Fibroblast of lung (primary cell): Measurements from ENCODE around the gene OTOGL. TPM values are rescaled to one million over a fixed set of nuclear protein-coding genes. Genes with fewer than 3 reads are reported as not detected.

Experiments
- DNase-seq, 2 donors: peaks; one replicate each; pipeline versions ENCODE4 v3.0.0 to v3.0.0-alpha.2; 2010; ENCODE audit warnings: low read depth in 2 of 2
- H2AFZ ChIP-seq: 2 replicates; pipeline ENCODE4 v1.5.1; 2012; ENCODE audit warnings: low read length, control low read depth, inconsistent platforms
- H3K27ac ChIP-seq: 2 replicates; pipeline ENCODE4 v1.5.1; 2011; ENCODE audit warnings: low read length, control low read depth; ENCODE audit not compliant: insufficient read depth
- H3K27me3 ChIP-seq: 2 replicates; pipeline ENCODE4 v1.5.1; 2011; ENCODE audit warnings: mild to moderate bottlenecking, low read length; ENCODE audit not compliant: control insufficient read depth, insufficient read depth
- H3K36me3 ChIP-seq: 2 replicates; pipeline ENCODE4 v1.5.1; 2011; ENCODE audit warnings: low read length; ENCODE audit not compliant: control insufficient read depth, insufficient read depth
- H3K4me1 ChIP-seq: 2 replicates; pipeline ENCODE4 v1.5.1; 2011; ENCODE audit warnings: low read length; ENCODE audit not compliant: control insufficient read depth, insufficient read depth; ENCODE audit errors: extremely low read depth
- H3K4me2 ChIP-seq: 2 replicates; pipeline ENCODE4 v1.5.1; 2011; ENCODE audit warnings: low read length, control low read depth; ENCODE audit not compliant: insufficient read depth; ENCODE audit errors: extremely low read depth
- H3K4me3 ChIP-seq, 4 experiments: fragments of 200-600 bp in 1 of 4; sonication (generic) in 1 of 4; replicated peaks in 1 of 4; 2 replicates each; pipeline ENCODE4 v1.5.1; 2011 to 2016; ENCODE audit warnings: low read length in 4 of 4, low read depth in 3 of 4, mild to moderate bottlenecking in 3 of 4, control low read depth in 2 of 4, inconsistent platforms in 1 of 4, mixed read lengths in 1 of 4; ENCODE audit not compliant: insufficient read depth in 1 of 4; ENCODE audit errors: control extremely low read depth in 1 of 4
- H3K79me2 ChIP-seq: 2 replicates; pipeline ENCODE4 v1.5.1; 2012; ENCODE audit warnings: mild to moderate bottlenecking, low read length, inconsistent platforms; ENCODE audit not compliant: control insufficient read depth, insufficient read depth
- H3K9ac ChIP-seq: 2 replicates; pipeline ENCODE4 v1.5.1; 2011; ENCODE audit warnings: mild to moderate bottlenecking, low read length, control low read depth; ENCODE audit not compliant: insufficient read depth
- H3K9me3 ChIP-seq: 2 replicates; pipeline ENCODE4 v1.5.1; 2012; ENCODE audit warnings: low read depth, low read length; ENCODE audit not compliant: control insufficient read depth, insufficient read depth
- H4K20me1 ChIP-seq: 2 replicates; pipeline ENCODE4 v1.5.1; 2011; ENCODE audit warnings: low read length; ENCODE audit not compliant: control insufficient read depth, insufficient read depth; ENCODE audit errors: extremely low read depth
- EZH2 ChIP-seq: IDR thresholded peaks from 2 replicates; pipeline ENCODE4 v1.5.1; 2012; ENCODE audit warnings: low read length, control low read depth, mild to moderate bottlenecking; ENCODE audit errors: missing control alignments
- polyA plus RNA-seq, 2 donors: library from polyadenylated mRNA; depleted of rRNA in 1 of 2; stranded (reverse) in 1 of 2; unstranded in 1 of 2; fragments of >200 nt; gene quantifications; 2 replicates each; pipeline ENCODE4 v1.2.1, GENCODE V29; 2011 to 2012; ENCODE audit warnings: missing spikeins in 1 of 2
- total RNA-seq: library from RNA; depleted of rRNA; stranded (reverse); fragments of >200 nt; gene quantifications from 2 replicates; pipeline ENCODE4 v1.2.1, GENCODE V29; 2014
- TF ChIP-seq, protein P1 (sequence below), 2 donors: IDR thresholded peaks in 1 of 2; conservative IDR thresholded peaks in 1 of 2; 1 replicate in 1 of 2; 2 replicates in 1 of 2; pipeline ENCODE4 v1.5.1; 2011 to 2012; ENCODE audit warnings: low read length in 2 of 2, control low read depth in 1 of 2, inconsistent platforms in 1 of 2, low read depth in 1 of 2, mild to moderate bottlenecking in 1 of 2

The OTOGL gene
- total and polyA plus RNA-seq, 2 donors (not counting 1 experiment from before 2014, with no cell fraction given) = 0.15 to 0.17 TPM

DNA sequence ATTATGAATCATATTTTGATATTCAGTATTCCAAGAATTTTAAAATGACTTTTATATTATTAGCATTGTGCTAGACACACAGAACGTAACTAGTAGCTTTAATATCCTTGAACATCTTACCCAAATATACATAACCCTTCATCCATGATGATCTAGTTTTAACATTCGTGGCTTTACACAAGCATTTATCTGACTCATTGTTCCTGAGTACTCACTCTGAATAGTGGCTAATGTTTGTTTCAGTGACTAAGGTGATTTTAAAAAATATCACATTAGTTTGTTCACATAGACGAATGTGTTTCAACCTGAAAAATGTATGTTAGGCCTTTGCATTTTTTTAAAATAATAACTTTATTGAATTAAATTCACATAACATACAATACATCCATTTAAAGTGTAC is 264.7 kb downstream of the OTOGL start:
- Histone ChIP-seq H3K4me2 (no peak overlapping the region), H2AFZ (no peak overlapping the region), H3K27ac (no peak overlapping the region), H3K79me2 (no peaks in the 10 kb centered on the region), H3K36me3 (no peaks in the 10 kb centered on the region), H3K4me1 (no peaks in the 10 kb centered on the region), H3K9ac (no peak overlapping the region), H3K9me3 (no peaks in the 10 kb centered on the region), H4K20me1 (no peaks in the 10 kb centered on the region), H3K27me3 (no peaks in the 10 kb centered on the region), H3K4me3 (no peak overlapping the region)
- peak in 1 of 2 donors; percentile 7 for DNase-seq
- TF ChIP-seq EZH2 = no peak

DNA sequence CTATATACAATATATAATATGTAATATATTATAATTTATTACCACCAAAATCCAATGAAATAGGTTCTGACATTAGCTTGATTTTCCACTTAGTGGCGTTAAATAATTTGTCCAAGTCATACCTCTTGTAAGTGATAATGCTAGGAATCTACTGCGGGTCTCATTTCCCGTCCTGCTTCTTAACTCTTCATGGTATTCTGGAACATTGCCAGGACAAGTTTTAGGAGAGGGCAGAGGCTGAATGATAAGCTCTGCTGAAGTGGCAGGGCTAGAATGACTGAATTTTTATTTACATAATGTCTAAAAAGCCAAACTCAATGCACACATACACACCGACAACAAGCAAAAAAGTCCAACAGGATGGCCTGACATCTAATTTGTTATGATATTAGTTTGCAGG is 274.3 kb downstream of the OTOGL start:
- H3K4me2 ChIP-seq = no peak overlapping the region
- H3K79me2 ChIP-seq = no peaks in the 10 kb centered on the region
- H3K27ac ChIP-seq = no peak overlapping the region
- H3K4me1 ChIP-seq = no peaks in the 10 kb centered on the region
- H2AFZ ChIP-seq = no peak overlapping the region
- no peaks in the 10 kb centered on the region for H3K27me3 ChIP-seq
- no peaks in the 10 kb centered on the region for H3K36me3 ChIP-seq
- TF ChIP-seq, protein P1, sequence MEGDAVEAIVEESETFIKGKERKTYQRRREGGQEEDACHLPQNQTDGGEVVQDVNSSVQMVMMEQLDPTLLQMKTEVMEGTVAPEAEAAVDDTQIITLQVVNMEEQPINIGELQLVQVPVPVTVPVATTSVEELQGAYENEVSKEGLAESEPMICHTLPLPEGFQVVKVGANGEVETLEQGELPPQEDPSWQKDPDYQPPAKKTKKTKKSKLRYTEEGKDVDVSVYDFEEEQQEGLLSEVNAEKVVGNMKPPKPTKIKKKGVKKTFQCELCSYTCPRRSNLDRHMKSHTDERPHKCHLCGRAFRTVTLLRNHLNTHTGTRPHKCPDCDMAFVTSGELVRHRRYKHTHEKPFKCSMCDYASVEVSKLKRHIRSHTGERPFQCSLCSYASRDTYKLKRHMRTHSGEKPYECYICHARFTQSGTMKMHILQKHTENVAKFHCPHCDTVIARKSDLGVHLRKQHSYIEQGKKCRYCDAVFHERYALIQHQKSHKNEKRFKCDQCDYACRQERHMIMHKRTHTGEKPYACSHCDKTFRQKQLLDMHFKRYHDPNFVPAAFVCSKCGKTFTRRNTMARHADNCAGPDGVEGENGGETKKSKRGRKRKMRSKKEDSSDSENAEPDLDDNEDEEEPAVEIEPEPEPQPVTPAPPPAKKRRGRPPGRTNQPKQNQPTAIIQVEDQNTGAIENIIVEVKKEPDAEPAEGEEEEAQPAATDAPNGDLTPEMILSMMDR (conservative IDR thresholded peaks at IDR 0.05 in 1 of 2, IDR thresholded peaks at IDR 0.05 in 1 of 2; ENCODE audit: low read depth in 1 of 2, low read length in 2 of 2) = no peak
- TF ChIP-seq EZH2 = no peak
- H4K20me1 ChIP-seq = no peaks in the 10 kb centered on the region
- no peak overlapping the region for H3K4me3 ChIP-seq
- no peak overlapping the region for H3K9ac ChIP-seq
- no peaks in the 10 kb centered on the region for H3K9me3 ChIP-seq
- DNase-seq = no peak

DNA sequence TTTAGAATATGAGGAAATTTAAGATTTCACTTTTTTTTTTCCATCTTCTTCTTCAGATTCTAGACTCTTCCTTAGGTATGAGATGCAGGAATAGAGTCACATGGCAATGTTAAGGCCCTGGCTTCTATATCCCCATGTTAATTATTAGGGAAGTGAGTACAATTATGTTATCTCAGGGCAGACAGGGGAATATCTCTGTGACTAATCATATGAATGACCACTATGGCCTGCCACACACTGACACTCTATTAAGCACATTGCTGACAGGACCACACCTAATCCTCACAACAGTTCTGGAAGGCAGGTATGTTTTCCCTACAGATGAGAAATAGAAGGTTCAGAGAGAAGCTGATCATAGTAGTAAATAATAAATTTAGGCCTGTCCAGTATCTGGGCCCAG is 275.3 kb downstream of the OTOGL start:
- no peak for TF ChIP-seq EZH2
- Histone ChIP-seq H4K20me1 (no peaks in the 10 kb centered on the region), H3K9ac (no peak overlapping the region), H3K27ac (no peak overlapping the region), H2AFZ (no peak overlapping the region), H3K4me2 (no peak overlapping the region), H3K79me2 (no peaks in the 10 kb centered on the region), H3K27me3 (no peaks in the 10 kb centered on the region), H3K9me3 (no peaks in the 10 kb centered on the region), H3K4me1 (no peaks in the 10 kb centered on the region), H3K4me3 (no peak overlapping the region), H3K36me3 (no peaks in the 10 kb centered on the region)
- no peak for DNase-seq

DNA sequence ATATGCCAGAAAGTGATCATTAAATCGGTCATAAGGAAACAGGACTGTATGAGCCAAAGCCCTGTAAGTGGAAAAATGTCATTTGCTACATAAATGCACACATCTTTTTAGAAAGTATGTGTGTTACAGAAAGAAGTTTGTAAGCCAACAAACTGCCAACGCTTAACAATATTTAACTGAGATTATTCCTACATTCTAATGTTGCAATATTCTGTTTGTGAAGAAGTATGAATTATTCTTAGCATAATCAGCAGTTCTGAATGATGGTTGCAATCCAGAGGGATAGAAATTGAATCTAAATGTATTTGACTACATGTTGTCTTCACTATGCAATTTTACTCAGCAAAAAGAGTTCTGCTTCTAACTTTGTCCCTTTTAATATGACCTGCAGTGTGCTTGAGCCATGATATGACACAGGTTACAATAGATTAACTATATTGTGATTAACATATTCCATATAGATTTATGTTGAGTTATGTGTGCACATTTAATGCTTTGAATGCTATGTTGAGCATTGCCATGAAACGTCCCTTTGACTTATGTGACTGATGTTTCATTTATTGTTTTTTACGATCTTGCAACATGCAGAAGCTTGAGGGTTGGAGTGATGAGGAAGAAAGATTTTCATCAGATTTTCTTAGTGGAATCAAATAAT is 277.9 kb downstream of the OTOGL start:
- Histone ChIP-seq H3K4me2 (no peak overlapping the region), H3K9me3 (no peaks in the 10 kb centered on the region), H4K20me1 (no peaks in the 10 kb centered on the region), H3K27ac (no peak overlapping the region), H3K36me3 (no peaks in the 10 kb centered on the region), H3K4me3 (no peak overlapping the region), H3K4me1 (no peaks in the 10 kb centered on the region), H3K27me3 (no peaks in the 10 kb centered on the region), H3K9ac (no peak overlapping the region), H3K79me2 (no peaks in the 10 kb centered on the region), H2AFZ (no peak overlapping the region)
- DNase-seq = peak in 1 of 2 donors; percentile 36
- no peak for TF ChIP-seq EZH2
- TF ChIP-seq, protein P1 (conservative IDR thresholded peaks at IDR 0.05 in 1 of 2, IDR thresholded peaks at IDR 0.05 in 1 of 2; ENCODE audit: low read depth in 1 of 2, low read length in 2 of 2) = no peak
